Measurements from ENCODE around the gene USP11. TPM values are rescaled to one million over a fixed set of nuclear protein-coding genes. Genes with fewer than 3 reads are reported as not detected.

USP11 gene
- total RNA-seq, 3 donors from 2014 or later: 13.5 to 18.8 (median 16.0) TPM

GRCh38 chrX:47214435-47215077 is 18.3 kb upstream of the USP11 start:
- peaks cover 31% of the 10 kb centered on the region for H3K36me3 Mint-ChIP-seq (ENCODE audit: insufficient read depth)
- peaks cover 22% of the 10 kb centered on the region for H3K4me1 Mint-ChIP-seq (ENCODE audit: low read depth)
- no peak for ATAC-seq
- H3K27me3 Mint-ChIP-seq (ENCODE audit: low read depth): no peaks in the 10 kb centered on the region
- no peak for DNase-seq
- no peak overlapping the region for H3K4me3 Mint-ChIP-seq
- no peaks in the 10 kb centered on the region for H3K9me3 Mint-ChIP-seq

DNA sequence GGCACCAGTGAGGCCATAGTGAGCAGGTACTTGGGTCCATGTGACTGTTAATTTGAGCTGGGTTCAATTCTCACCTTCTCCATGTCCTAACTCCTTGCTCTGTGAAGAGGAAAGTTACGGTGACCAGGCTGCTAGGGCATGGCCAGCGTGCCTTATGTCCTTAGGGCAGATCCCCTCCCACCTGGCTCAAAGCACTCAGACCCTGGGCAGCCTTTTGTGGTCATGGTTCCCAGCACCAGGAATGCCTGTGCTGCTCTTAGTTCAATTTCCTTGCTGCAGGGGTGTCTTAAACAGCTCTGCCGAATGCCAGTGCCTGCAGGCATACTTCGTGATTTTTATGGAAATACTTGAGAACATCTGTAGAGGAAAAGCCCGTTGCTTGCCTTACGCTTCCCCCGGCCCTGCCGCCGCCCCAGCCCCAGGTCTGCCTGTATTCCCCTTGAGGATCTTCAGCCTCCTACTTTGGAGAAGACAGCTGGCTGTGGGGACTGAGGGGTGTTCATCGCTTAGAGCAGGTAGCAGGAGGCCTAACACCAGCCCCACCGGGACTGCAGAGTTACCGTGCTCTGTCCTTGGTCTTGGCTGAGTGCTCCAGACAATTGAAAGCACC is 17.4 kb upstream of the USP11 start:
- Mint-ChIP-seq H3K36me3 (ENCODE audit: insufficient read depth) (peaks cover 31% of the 10 kb centered on the region), H3K27me3 (ENCODE audit: low read depth) (no peaks in the 10 kb centered on the region), H3K9me3 (no peaks in the 10 kb centered on the region)

GRCh38 chrX:47216393-47216925 is 16.4 kb upstream of the USP11 start:
- H3K9me3 Mint-ChIP-seq: no peaks in the 10 kb centered on the region
- H3K27me3 Mint-ChIP-seq (ENCODE audit: low read depth): no peaks in the 10 kb centered on the region
- H3K4me3 Mint-ChIP-seq: peak overlapping the region; percentile 91
- DNase-seq (no peak), ATAC-seq (no peak)
- peaks cover 37% of the 10 kb centered on the region for H3K4me1 Mint-ChIP-seq (ENCODE audit: low read depth)
- H3K36me3 Mint-ChIP-seq (ENCODE audit: insufficient read depth): peaks cover 32% of the 10 kb centered on the region

More for the DNA sequence above, 17.4 kb upstream of the USP11 start:
- Mint-ChIP-seq H3K4me3 (no peak overlapping the region), H3K4me1 (ENCODE audit: low read depth) (peaks cover 30% of the 10 kb centered on the region)
- DNase-seq: no peak
- no peak for ATAC-seq

- DNase-seq: peak; percentile 14
- H3K9me3 Mint-ChIP-seq: no peaks in the 10 kb centered on the region
- H3K4me3 Mint-ChIP-seq: peak overlapping the region; percentile 91
- H3K36me3 Mint-ChIP-seq (ENCODE audit: insufficient read depth): peaks cover 25% of the 10 kb centered on the region
- no peaks in the 10 kb centered on the region for H3K27me3 Mint-ChIP-seq (ENCODE audit: low read depth)
- peak in 1 of 2 donors; percentile 19 for ATAC-seq
- peaks cover 43% of the 10 kb centered on the region for H3K4me1 Mint-ChIP-seq (ENCODE audit: low read depth)
Observed at GRCh38 chrX:47217121-47217851, 15.5 kb upstream of the USP11 start.

DNA sequence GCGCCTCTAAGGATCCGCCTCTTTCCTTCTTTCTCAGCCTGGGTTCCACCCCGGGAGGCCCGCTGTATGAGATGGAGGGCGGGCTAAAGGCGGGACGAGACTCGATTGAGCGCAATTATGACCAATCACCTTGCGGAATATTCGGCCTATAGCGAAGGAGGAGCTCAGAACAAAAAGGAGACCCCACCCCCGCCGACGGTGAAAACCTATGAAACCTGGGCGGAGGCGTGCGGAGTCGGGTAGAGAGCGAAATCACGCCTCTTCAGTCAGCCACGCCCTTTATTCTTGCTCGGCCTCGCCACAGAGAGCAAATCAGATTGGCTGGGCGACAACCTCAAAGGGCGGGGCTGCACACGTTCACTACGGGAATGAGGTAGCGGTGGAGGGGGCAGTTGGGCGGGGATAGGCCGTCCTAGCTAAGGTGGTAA is 14.9 kb upstream of the USP11 start:
- DNase-seq (peak; percentile 97), ATAC-seq (peak; percentile 83 to 85)
- H3K4me1 Mint-ChIP-seq (ENCODE audit: low read depth): peaks cover 44% of the 10 kb centered on the region
- H3K9me3 Mint-ChIP-seq: no peaks in the 10 kb centered on the region
- H3K27me3 Mint-ChIP-seq (ENCODE audit: low read depth): no peaks in the 10 kb centered on the region
- peaks cover 23% of the 10 kb centered on the region for H3K36me3 Mint-ChIP-seq (ENCODE audit: insufficient read depth)
- H3K4me3 Mint-ChIP-seq: peak overlapping the region; percentile 91

GRCh38 chrX:47218280-47218919 is 14.4 kb upstream of the USP11 start, which contains the start of gene CDK16:
Gene CDK16, plus strand, starts transcription at chrX:47218681. Its CDS starts 4,877 bp downstream, at chrX:47223558.
- ATAC-seq (peak; percentile 59 to 60), DNase-seq (peak; percentile 73)
- H3K9me3 Mint-ChIP-seq: no peaks in the 10 kb centered on the region
- H3K4me1 Mint-ChIP-seq (ENCODE audit: low read depth): peaks cover 44% of the 10 kb centered on the region
- peaks cover 20% of the 10 kb centered on the region for H3K36me3 Mint-ChIP-seq (ENCODE audit: insufficient read depth)
- H3K27me3 Mint-ChIP-seq (ENCODE audit: low read depth): no peaks in the 10 kb centered on the region
- peak within 1 kb of the TSS; percentile 91 for H3K4me3 Mint-ChIP-seq

- H3K27me3 Mint-ChIP-seq (ENCODE audit: low read depth): no peaks in the 10 kb centered on the region
- H3K4me3 Mint-ChIP-seq: peak overlapping the region; percentile 90
- DNase-seq (peak; percentile 36), ATAC-seq (peak in 1 of 2 donors; percentile 6)
- peaks cover 16% of the 10 kb centered on the region for H3K36me3 Mint-ChIP-seq (ENCODE audit: insufficient read depth)
- H3K9me3 Mint-ChIP-seq: no peaks in the 10 kb centered on the region
- peaks cover 44% of the 10 kb centered on the region for H3K4me1 Mint-ChIP-seq (ENCODE audit: low read depth)
Observed at GRCh38 chrX:47218920-47219815, 13.6 kb upstream of the USP11 start.

DNA sequence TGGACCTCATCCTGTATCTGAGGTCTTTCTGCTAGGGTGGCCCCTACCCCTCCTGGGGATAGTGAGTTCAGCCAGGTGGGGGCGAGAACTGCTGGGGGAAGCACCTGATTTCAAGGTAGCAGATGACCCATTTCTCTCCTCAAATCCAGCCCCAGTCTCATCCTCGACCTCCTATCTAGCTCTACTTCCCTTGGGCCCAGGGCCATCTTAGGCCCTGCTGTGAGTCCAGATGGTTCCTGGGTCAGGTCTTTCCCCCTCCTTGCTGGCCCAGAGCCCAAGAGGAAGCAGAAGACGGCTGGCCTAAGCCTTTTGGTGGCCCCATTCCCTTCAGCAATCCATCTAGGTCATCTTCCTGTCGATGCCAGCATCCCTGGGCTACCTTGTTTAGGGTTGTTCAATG is 11.1 kb upstream of the USP11 start:
- Mint-ChIP-seq H3K36me3 (ENCODE audit: insufficient read depth) (peaks cover 8% of the 10 kb centered on the region), H3K4me3 (no peak overlapping the region), H3K9me3 (no peaks in the 10 kb centered on the region), H3K27me3 (ENCODE audit: low read depth) (no peaks in the 10 kb centered on the region), H3K4me1 (ENCODE audit: low read depth) (peaks cover 34% of the 10 kb centered on the region)
- DNase-seq (no peak), ATAC-seq (no peak)

DNA sequence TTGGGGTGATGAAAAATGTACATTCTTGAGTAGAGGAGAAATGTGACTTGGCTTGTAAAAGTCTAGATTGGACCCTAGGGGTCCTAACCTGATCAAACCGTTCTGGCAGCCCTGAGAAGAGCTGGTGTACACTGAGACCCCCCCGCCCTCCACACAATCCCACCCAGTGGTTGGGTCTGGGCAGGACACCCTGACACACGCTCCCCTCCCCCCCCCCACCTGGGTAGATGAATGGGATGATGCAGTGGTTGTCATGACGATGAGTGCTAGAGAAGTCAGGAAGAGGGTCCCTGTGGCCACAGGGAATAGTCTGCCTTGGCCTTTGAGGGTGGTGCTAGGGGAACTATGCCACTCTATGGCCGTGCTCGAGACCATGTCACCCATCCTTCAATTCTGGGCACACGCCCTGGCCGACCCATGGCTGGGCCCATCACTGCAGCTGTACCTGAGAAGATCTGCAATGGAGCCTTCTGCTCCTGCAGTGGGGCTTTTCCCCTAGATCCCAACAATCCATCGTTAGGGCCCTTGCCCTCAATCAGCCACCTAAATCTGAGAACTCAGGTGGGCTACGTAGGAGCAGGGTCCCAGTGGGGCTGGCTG is 10.0 kb upstream of the USP11 start:
- Mint-ChIP-seq H3K4me3 (no peak overlapping the region), H3K36me3 (ENCODE audit: insufficient read depth) (peaks cover 5% of the 10 kb centered on the region), H3K27me3 (ENCODE audit: low read depth) (no peaks in the 10 kb centered on the region), H3K4me1 (ENCODE audit: low read depth) (peaks cover 26% of the 10 kb centered on the region), H3K9me3 (no peaks in the 10 kb centered on the region)
- no peak for DNase-seq
- no peak for ATAC-seq

GRCh38 chrX:47223476-47224250 is 9.1 kb upstream of the USP11 start:
- no peaks in the 10 kb centered on the region for H3K27me3 Mint-ChIP-seq (ENCODE audit: low read depth)
- H3K36me3 Mint-ChIP-seq (ENCODE audit: insufficient read depth): peaks cover 9% of the 10 kb centered on the region
- H3K9me3 Mint-ChIP-seq: no peaks in the 10 kb centered on the region
- no peak overlapping the region for H3K4me3 Mint-ChIP-seq
- H3K4me1 Mint-ChIP-seq (ENCODE audit: low read depth): peaks cover 26% of the 10 kb centered on the region
- DNase-seq (no peak), ATAC-seq (no peak)

GRCh38 chrX:47224266-47224895 is 8.4 kb upstream of the USP11 start:
- peaks cover 9% of the 10 kb centered on the region for H3K36me3 Mint-ChIP-seq (ENCODE audit: insufficient read depth)
- H3K27me3 Mint-ChIP-seq (ENCODE audit: low read depth): no peaks in the 10 kb centered on the region
- no peak overlapping the region for H3K4me3 Mint-ChIP-seq
- peaks cover 24% of the 10 kb centered on the region for H3K4me1 Mint-ChIP-seq (ENCODE audit: low read depth)
- H3K9me3 Mint-ChIP-seq: no peaks in the 10 kb centered on the region
- no peak for DNase-seq
- no peak for ATAC-seq

DNA sequence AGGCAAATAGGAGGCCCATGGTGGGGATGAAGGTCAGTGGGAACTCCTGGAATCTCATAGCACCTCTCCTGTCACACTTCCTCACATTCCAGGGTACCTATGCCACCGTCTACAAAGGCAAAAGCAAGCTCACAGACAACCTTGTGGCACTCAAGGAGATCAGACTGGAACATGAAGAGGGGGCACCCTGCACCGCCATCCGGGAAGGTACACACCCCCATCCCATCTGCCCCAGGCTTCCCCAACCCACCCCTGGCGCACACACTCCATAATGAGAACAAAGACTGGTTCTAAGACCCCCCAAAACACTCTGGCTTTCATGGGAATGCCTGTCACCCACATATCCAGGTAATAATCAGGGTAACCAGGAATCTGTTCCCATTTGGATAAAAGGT is 7.9 kb upstream of the USP11 start:
- Mint-ChIP-seq H3K27me3 (ENCODE audit: low read depth) (no peaks in the 10 kb centered on the region), H3K4me1 (ENCODE audit: low read depth) (peaks cover 19% of the 10 kb centered on the region), H3K9me3 (no peaks in the 10 kb centered on the region), H3K4me3 (no peak overlapping the region), H3K36me3 (ENCODE audit: insufficient read depth) (peaks cover 11% of the 10 kb centered on the region)
- ATAC-seq (no peak), DNase-seq (no peak)
